Gastrocnemius medialis (tissue), 4 donors: ENCODE data around the gene NANOGP8.

Experiments used
- CTCF ChIP-seq, 5 experiments: fragments of 450-650 bp in 3 of 5; fragments of 200-600 bp in 2 of 5; sonication (generic) in 2 of 5; IDR thresholded peaks in 4 of 5; conservative IDR thresholded peaks in 1 of 5; 1 replicate in 4 of 5; 2 replicates in 1 of 5; pipeline ENCODE4 v1.5.1; 2016 to 2019; ENCODE audit warnings: antibody characterized with exemption in 5 of 5, mild to moderate bottlenecking in 3 of 5, moderate library complexity in 3 of 5
- POLR2A ChIP-seq, 2 donors: fragments of 450-650 bp; IDR thresholded peaks; one replicate each; pipeline ENCODE4 v1.6.1; 2017; ENCODE audit warnings: antibody characterized with exemption in 2 of 2, mild to moderate bottlenecking in 2 of 2, moderate library complexity in 2 of 2

- TF ChIP-seq CTCF (IDR thresholded peaks at IDR 0.05 in 4 of 5, conservative IDR thresholded peaks at IDR 0.05 in 1 of 5) (no peak), POLR2A (IDR thresholded peaks at IDR 0.05) (no peak)
Measured at GRCh38 chr15:35117543-35118265, 32.6 kb upstream of the NANOGP8 start.
